K562 (cell line): Measurements from ENCODE around the gene PBXIP1. TPM values are rescaled to one million over a fixed set of nuclear protein-coding genes. Genes with fewer than 3 reads are reported as not detected.

Experiments
- CBX3 ChIP-seq, 2 experiments: IDR thresholded peaks; 1 replicate in 1 of 2; 2 replicates in 1 of 2; pipeline ENCODE4 v1.6.1; 2012; ENCODE audit warnings: inconsistent platforms in 2 of 2, low read length in 2 of 2, borderline replicate concordance in 1 of 2, control low read depth in 1 of 2
- ESRRB ChIP-seq: fragments of 250-450 bp; sonication (Bioruptor Pico); IDR thresholded peaks from 2 replicates; pipeline ENCODE4 v1.5.0; 2020; ENCODE audit warnings: mild to moderate bottlenecking, moderate library complexity, borderline replicate concordance
- FIP1L1 ChIP-seq: fragments of 200-400 bp; formaldehyde crosslinking; IDR thresholded peaks from 2 replicates; pipeline ENCODE4 v1.6.1; 2018; ENCODE audit warnings: mild to moderate bottlenecking, low read depth, low read length; ENCODE audit not compliant: poor library complexity, severe bottlenecking
- FOXM1 ChIP-seq, 2 experiments: fragments of 450-650 bp in 1 of 2; sonication (generic) in 1 of 2; formaldehyde crosslinking in 1 of 2; IDR thresholded peaks; 2 replicates each; pipeline versions ENCODE4 v1.6.1 to v1.9.0; 2017 to 2022; ENCODE audit warnings: low read depth in 2 of 2, mild to moderate bottlenecking in 2 of 2, missing genetic modification reagents in 1 of 2, moderate library complexity in 1 of 2
- KLF1 ChIP-seq: fragments of 450-650 bp; IDR thresholded peaks from 2 replicates; pipeline ENCODE4 v1.6.1; 2016; ENCODE audit warnings: missing genetic modification characterization, missing compliant biosample characterization
- LARP7 ChIP-seq: fragments of 450-650 bp; IDR thresholded peaks from 2 replicates; pipeline ENCODE4 v1.6.1; 2016
- MYNN ChIP-seq, 2 experiments: sonication (generic); formaldehyde crosslinking in 1 of 2; IDR thresholded peaks; 2 replicates each; pipeline versions ENCODE4 v1.5.0 to v1.6.1; 2016 to 2020; ENCODE audit warnings: antibody characterized with exemption in 1 of 2, missing genetic modification reagents in 1 of 2
- NEUROD1 ChIP-seq: fragments of 150-350 bp; IDR thresholded peaks from 2 replicates; pipeline ENCODE4 v1.6.1; 2014; ENCODE audit warnings: borderline replicate concordance, low read length, low read depth; ENCODE audit not compliant: partially characterized antibody
- PTRF ChIP-seq: fragments of 450-650 bp; IDR thresholded peaks from 2 replicates; pipeline ENCODE4 v1.6.1; 2016; ENCODE audit warnings: mild to moderate bottlenecking, missing genetic modification characterization, missing compliant biosample characterization
- RAD21 ChIP-seq, 2 experiments: fragments of 250-450 bp in 1 of 2; fragments of 450-650 bp in 1 of 2; sonication (Bioruptor Pico) in 1 of 2; formaldehyde crosslinking in 1 of 2; IDR thresholded peaks in 1 of 2; conservative IDR thresholded peaks in 1 of 2; 2 replicates each; pipeline versions ENCODE4 v1.4.0 to v1.8.0; 2020 to 2022; ENCODE audit warnings: mild to moderate bottlenecking in 2 of 2, moderate library complexity in 1 of 2
- REST ChIP-seq, 2 experiments: fragments of 450-650 bp; formaldehyde crosslinking in 1 of 2; IDR thresholded peaks; 2 replicates each; pipeline versions ENCODE4 v1.4.0 to v1.6.1; 2014 to 2020; ENCODE audit warnings: mild to moderate bottlenecking in 2 of 2, borderline replicate concordance in 1 of 2, low read depth in 1 of 2
- TARDBP ChIP-seq: fragments of 450-650 bp; IDR thresholded peaks from 2 replicates; pipeline ENCODE4 v1.6.1; 2016
- ZNF124 ChIP-seq: sonication (generic); formaldehyde crosslinking; IDR thresholded peaks from 2 replicates; pipeline ENCODE4 v1.8.1; 2022; ENCODE audit warnings: missing genetic modification reagents
- ZNF197 ChIP-seq: fragments of 200-800 bp; sonication (Bioruptor generic); IDR thresholded peaks from 2 replicates; pipeline ENCODE4 v1.6.1; 2016; ENCODE audit warnings: low read depth, missing genetic modification characterization, missing compliant biosample characterization
- ZNF384 ChIP-seq: IDR thresholded peaks from 2 replicates; pipeline ENCODE4 v1.6.1; 2012; ENCODE audit warnings: low read depth, low read length, improper control_type of control experiment
- ZNF639 ChIP-seq, 2 experiments: fragments of 200-800 bp in 1 of 2; sonication (Bioruptor generic) in 1 of 2; sonication (generic) in 1 of 2; formaldehyde crosslinking in 1 of 2; IDR thresholded peaks in 1 of 2; conservative IDR thresholded peaks in 1 of 2; 2 replicates each; pipeline versions ENCODE4 v1.5.0 to v1.6.1; 2016 to 2020; ENCODE audit warnings: missing compliant biosample characterization in 1 of 2, missing genetic modification characterization in 1 of 2, missing genetic modification reagents in 1 of 2
- polyA plus RNA-seq, 8 experiments: library from polyadenylated mRNA; depleted of rRNA in 4 of 8; stranded (reverse) in 5 of 8; unstranded in 3 of 8; fragments of >200 nt; fragmentation: Nextera tagmentation in 2 of 8; fragmentation: Illumina TruSeq in 1 of 8; extraction: Ambion mirVana in 2 of 8; extraction: Trizol in 1 of 8; gene quantifications; 2 replicates each; pipeline versions ENCODE4 v1.2.1 to v1.2.3, GENCODE V29; 2011 to 2014; ENCODE audit warnings: inconsistent platforms in 1 of 8, missing spikeins in 1 of 8
- total RNA-seq, 7 experiments: library from RNA; depleted of rRNA in 6 of 7; stranded (reverse); fragments of >200 nt in 6 of 7; fragmentation: Illumina TruSeq in 2 of 7; extraction: Trizol in 2 of 7; gene quantifications; 2 replicates each; pipeline versions ENCODE4 v1.2.1 to v1.2.3, GENCODE V29; 2011 to 2021; ENCODE audit warnings: low replicate concordance in 1 of 7

PBXIP1 gene
- total and polyA plus RNA-seq, 9 of the 15 experiments (the other 6 are each of a cell fraction or from before 2014, with no cell fraction given), result 0.13 to 8.3 (median 5.8) TPM

- TF ChIP-seq ZNF639 (CRISPR knock-in tag; conservative IDR thresholded peaks at IDR 0.05 in 1 of 2, IDR thresholded peaks at IDR 0.05 in 1 of 2) (no peak), REST (IDR thresholded peaks at IDR 0.05; ENCODE audit: borderline replicate concordance) (peak; percentile 20; the same call in 1 of the 2 replicates), REST (CRISPR knock-in tag; IDR thresholded peaks at IDR 0.05; ENCODE audit: low read depth) (no peak), KLF1 (tag) (no peak), RAD21 (CRISPR knock-in tag; conservative IDR thresholded peaks at IDR 0.05 in 1 of 2, IDR thresholded peaks at IDR 0.05 in 1 of 2) (peak; percentile 23 to 40; a peak in 2 of 4 replicates), FIP1L1 (no peak), PTRF (tag) (no peak), ZNF124 (CRISPR knock-in tag) (no peak), ZNF197 (CRISPR knock-in tag) (no peak), MYNN (IDR thresholded peaks at IDR 0.05) (no peak), MYNN (CRISPR knock-in tag; IDR thresholded peaks at IDR 0.05) (no peak), ESRRB (no peak), TARDBP (no peak), LARP7 (no peak), ZNF384 (no peak), CBX3 (IDR thresholded peaks at IDR 0.05; ENCODE audit: borderline replicate concordance in 1 of 2, low read length in 2 of 2) (no peak), NEUROD1 (no peak), FOXM1 (IDR thresholded peaks at IDR 0.05; ENCODE audit: low read depth) (no peak), FOXM1 (CRISPR knock-in tag; IDR thresholded peaks at IDR 0.05; ENCODE audit: low read depth) (no peak)
Measured at GRCh38 chr1:154955718-154956543, at the start of gene PBXIP1 (continued).
